GM23338 (cell line): ENCODE measurements around the gene PPP1R3E. TPM values are rescaled to one million over a fixed set of nuclear protein-coding genes. Genes with fewer than 3 reads are reported as not detected.

Experiments used
- ATAC-seq: fragments of 200-7000 bp; cut with Tn5 transposase; 3 replicates; pipeline ENCODE4 v1.9.1; 2020
- DNase-seq: peaks from one replicate; pipeline ENCODE4 v3.0.0-alpha.2; 2015; ENCODE audit warnings: low spot score
- H2AFZ ChIP-seq: fragments of 200-600 bp; sonication (generic); 2 replicates; pipeline ENCODE4 v1.8.0; 2016; ENCODE audit warnings: antibody characterized with exemption, mild to moderate bottlenecking, moderate library complexity
- H3F3A ChIP-seq: fragments of 200-600 bp; sonication (generic); replicated peaks from 2 replicates; pipeline ENCODE4 v1.8.0; 2017; ENCODE audit warnings: antibody characterized with exemption, mixed run types, low read depth
- H3K27ac ChIP-seq: fragments of 200-600 bp; sonication (generic); 2 replicates; pipeline ENCODE4 v1.6.1; 2016; ENCODE audit warnings: low read depth
- H3K27me3 ChIP-seq: fragments of 200-600 bp; sonication (generic); 2 replicates; pipeline ENCODE4 v1.8.0; 2016; ENCODE audit warnings: mild to moderate bottlenecking, mixed run types, moderate library complexity; ENCODE audit not compliant: insufficient read depth
- H3K36me3 ChIP-seq: fragments of 200-600 bp; sonication (generic); 2 replicates; pipeline ENCODE4 v1.8.0; 2016; ENCODE audit warnings: mild to moderate bottlenecking; ENCODE audit not compliant: insufficient read depth
- H3K4me1 ChIP-seq: fragments of 200-600 bp; sonication (generic); 2 replicates; pipeline ENCODE4 v1.8.0; 2016; ENCODE audit warnings: mild to moderate bottlenecking, moderate library complexity; ENCODE audit not compliant: insufficient read depth
- H3K4me2 ChIP-seq: fragments of 200-600 bp; sonication (generic); 2 replicates; pipeline ENCODE4 v1.7.1; 2017; ENCODE audit warnings: mixed run types
- H3K4me3 ChIP-seq: fragments of 200-600 bp; sonication (generic); 2 replicates; pipeline ENCODE4 v1.6.1; 2016; ENCODE audit warnings: mixed run types
- H3K79me2 ChIP-seq: fragments of 200-600 bp; sonication (generic); replicated peaks from 2 replicates; pipeline ENCODE4 v1.8.0; 2017; ENCODE audit warnings: mild to moderate bottlenecking; ENCODE audit not compliant: insufficient read depth
- H3K9me2 ChIP-seq: fragments of 200-600 bp; sonication (generic); 2 replicates; pipeline ENCODE4 v1.8.0; 2017; ENCODE audit not compliant: insufficient read depth
- H4K20me1 ChIP-seq: fragments of 200-600 bp; sonication (generic); replicated peaks from 2 replicates; pipeline ENCODE4 v1.8.0; 2017; ENCODE audit warnings: mild to moderate bottlenecking; ENCODE audit not compliant: insufficient read depth
- H3K27ac Mint-ChIP-seq: 2 replicates; pipeline ENCODE4 v1.8.0; 2020; ENCODE audit warnings: inconsistent platforms, mild to moderate bottlenecking, moderate library complexity, mixed read lengths
- H3K27me3 Mint-ChIP-seq: 3 replicates; pipeline ENCODE4 v1.8.0; 2022; ENCODE audit warnings: low read depth, mild to moderate bottlenecking, moderate library complexity, mixed read lengths, inconsistent platforms; ENCODE audit not compliant: insufficient read depth, poor library complexity
- H3K36me3 Mint-ChIP-seq: 3 replicates; pipeline ENCODE4 v1.8.0; 2021; ENCODE audit warnings: low read depth, mild to moderate bottlenecking, inconsistent platforms, moderate library complexity, mixed read lengths
- H3K4me1 Mint-ChIP-seq: 3 replicates; pipeline ENCODE4 v1.8.0; 2020; ENCODE audit warnings: mild to moderate bottlenecking, inconsistent platforms, mixed read lengths
- H3K4me3 Mint-ChIP-seq: 3 replicates; pipeline ENCODE4 v1.8.0; 2021; ENCODE audit warnings: moderate library complexity, mild to moderate bottlenecking, inconsistent platforms, mixed read lengths
- H3K9me3 Mint-ChIP-seq: 3 replicates; pipeline ENCODE4 v1.8.0; 2020; ENCODE audit warnings: moderate library complexity, mild to moderate bottlenecking, inconsistent platforms, mixed read lengths
- CREB1 ChIP-seq: fragments of 250-450 bp; sonication (Bioruptor Pico); IDR thresholded peaks from 2 replicates; pipeline ENCODE4 v1.5.0; 2020; ENCODE audit warnings: low read depth, mild to moderate bottlenecking, moderate library complexity
- CTCF ChIP-seq, 2 experiments: fragments of 200-600 bp in 1 of 2; sonication (generic) in 1 of 2; conservative IDR thresholded peaks; 2 replicates each; pipeline versions ENCODE4 v1.5.1 to v1.6.1; 2016 to 2017; ENCODE audit warnings: antibody characterized with exemption in 2 of 2, low read depth in 2 of 2, mild to moderate bottlenecking in 2 of 2, moderate library complexity in 1 of 2
- EZH2 ChIP-seq: fragments of 200-600 bp; sonication (generic); IDR thresholded peaks from one replicate; pipeline ENCODE4 v1.8.0; 2017; ENCODE audit warnings: antibody characterized with exemption, mild to moderate bottlenecking, low read depth; ENCODE audit not compliant: unreplicated experiment
- EZH2phosphoT487 ChIP-seq: fragments of 200-600 bp; sonication (generic); IDR thresholded peaks from one replicate; pipeline ENCODE4 v1.8.1; 2018; ENCODE audit warnings: antibody characterized with exemption; ENCODE audit not compliant: unreplicated experiment
- JUNB ChIP-seq: IDR thresholded peaks from one replicate; pipeline ENCODE4 v1.6.1; 2016; ENCODE audit warnings: antibody characterized with exemption; ENCODE audit not compliant: unreplicated experiment
- NANOG ChIP-seq: IDR thresholded peaks from 2 replicates; pipeline ENCODE4 v1.6.1; 2016; ENCODE audit warnings: antibody characterized with exemption, borderline replicate concordance
- POLR2AphosphoS5 ChIP-seq: IDR thresholded peaks from 2 replicates; pipeline ENCODE4 v1.6.1; 2016; ENCODE audit warnings: antibody characterized with exemption, low read depth
- STAT1 ChIP-seq: IDR thresholded peaks from one replicate; pipeline ENCODE4 v1.6.1; 2016; ENCODE audit warnings: antibody characterized with exemption; ENCODE audit not compliant: unreplicated experiment
- ZNF114 ChIP-seq: fragments of 250-450 bp; sonication (Bioruptor Pico); IDR thresholded peaks from 2 replicates; pipeline ENCODE4 v1.5.0; 2020; ENCODE audit warnings: mild to moderate bottlenecking, moderate library complexity
- ZNF331 ChIP-seq: fragments of 250-450 bp; sonication (Bioruptor Pico); IDR thresholded peaks from 2 replicates; pipeline ENCODE4 v1.5.0; 2020; ENCODE audit warnings: low read depth, mild to moderate bottlenecking, moderate library complexity
- polyA plus RNA-seq: library from polyadenylated mRNA; unstranded; fragments of >200 nt; fragmentation: Nextera tagmentation; extraction: Ambion mirVana; gene quantifications from 2 replicates; pipeline ENCODE4 v1.2.1, GENCODE V29; 2016
- total RNA-seq: library from RNA; depleted of rRNA; stranded (reverse); fragments of >200 nt; shearing (Covaris generic); gene quantifications from 2 replicates; pipeline ENCODE4 v1.2.3, GENCODE V29; 2014
- TF ChIP-seq, protein P1 (sequence below): fragments of 250-450 bp; sonication (Bioruptor Pico); IDR thresholded peaks from 2 replicates; pipeline ENCODE4 v1.5.0; 2020; ENCODE audit warnings: mild to moderate bottlenecking, moderate library complexity

Gene PPP1R3E
- total and polyA plus RNA-seq, 2 experiments from 2014 or later = 2.3 to 2.5 TPM

DNA sequence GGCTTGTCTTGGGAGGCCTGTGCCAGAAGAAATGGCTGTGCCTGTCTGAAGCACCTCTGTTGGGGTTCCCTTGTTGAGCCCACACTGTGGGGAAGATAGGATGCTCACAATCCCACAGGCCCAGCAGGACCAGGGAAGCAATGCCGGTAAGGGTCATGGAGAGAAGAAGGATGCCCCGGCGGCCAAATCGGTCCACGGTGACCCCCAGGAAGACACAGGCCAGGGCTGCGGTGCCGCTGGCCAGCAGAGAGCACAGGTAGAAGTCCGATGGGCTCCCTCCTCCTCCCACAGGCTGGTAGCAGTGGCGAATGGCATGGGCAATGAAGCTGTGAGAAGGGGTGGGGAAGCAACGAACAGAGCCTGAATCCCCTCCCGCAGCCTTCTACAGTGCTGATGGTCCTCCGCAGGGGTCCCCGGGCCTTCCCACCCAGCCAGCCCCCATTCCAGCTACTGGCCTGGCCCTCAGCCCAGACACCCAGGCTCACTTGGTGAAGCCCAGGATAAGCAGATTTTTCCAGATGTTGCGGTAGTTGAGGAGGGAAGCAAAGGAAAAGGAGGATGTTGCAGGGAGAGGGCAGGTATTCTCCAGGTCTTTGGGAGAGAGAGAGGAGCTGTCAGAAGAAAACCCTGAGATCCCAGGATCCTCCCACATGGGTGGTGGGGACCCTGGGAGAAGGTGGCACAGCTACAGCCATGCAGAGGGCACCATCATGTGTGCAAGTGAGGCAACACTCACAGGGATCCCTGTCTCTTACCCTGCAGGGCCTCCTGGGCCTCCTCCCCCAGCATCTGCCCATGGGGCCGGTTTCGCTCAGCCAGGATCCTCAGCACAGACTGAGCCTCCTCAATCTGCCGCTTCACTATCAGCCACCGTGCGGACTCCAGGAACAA is 45.0 kb upstream of the PPP1R3E start:
- H3K4me3 ChIP-seq = no peak overlapping the region
- no peaks in the 10 kb centered on the region; the same call in 2 of the 3 replicates for H3K9me3 Mint-ChIP-seq
- peaks cover 17% of the 10 kb centered on the region for H3K4me1 Mint-ChIP-seq
- no peak overlapping the region; the same call in 1 of the 2 replicates for H3K27ac Mint-ChIP-seq
- TF ChIP-seq, protein P1, sequence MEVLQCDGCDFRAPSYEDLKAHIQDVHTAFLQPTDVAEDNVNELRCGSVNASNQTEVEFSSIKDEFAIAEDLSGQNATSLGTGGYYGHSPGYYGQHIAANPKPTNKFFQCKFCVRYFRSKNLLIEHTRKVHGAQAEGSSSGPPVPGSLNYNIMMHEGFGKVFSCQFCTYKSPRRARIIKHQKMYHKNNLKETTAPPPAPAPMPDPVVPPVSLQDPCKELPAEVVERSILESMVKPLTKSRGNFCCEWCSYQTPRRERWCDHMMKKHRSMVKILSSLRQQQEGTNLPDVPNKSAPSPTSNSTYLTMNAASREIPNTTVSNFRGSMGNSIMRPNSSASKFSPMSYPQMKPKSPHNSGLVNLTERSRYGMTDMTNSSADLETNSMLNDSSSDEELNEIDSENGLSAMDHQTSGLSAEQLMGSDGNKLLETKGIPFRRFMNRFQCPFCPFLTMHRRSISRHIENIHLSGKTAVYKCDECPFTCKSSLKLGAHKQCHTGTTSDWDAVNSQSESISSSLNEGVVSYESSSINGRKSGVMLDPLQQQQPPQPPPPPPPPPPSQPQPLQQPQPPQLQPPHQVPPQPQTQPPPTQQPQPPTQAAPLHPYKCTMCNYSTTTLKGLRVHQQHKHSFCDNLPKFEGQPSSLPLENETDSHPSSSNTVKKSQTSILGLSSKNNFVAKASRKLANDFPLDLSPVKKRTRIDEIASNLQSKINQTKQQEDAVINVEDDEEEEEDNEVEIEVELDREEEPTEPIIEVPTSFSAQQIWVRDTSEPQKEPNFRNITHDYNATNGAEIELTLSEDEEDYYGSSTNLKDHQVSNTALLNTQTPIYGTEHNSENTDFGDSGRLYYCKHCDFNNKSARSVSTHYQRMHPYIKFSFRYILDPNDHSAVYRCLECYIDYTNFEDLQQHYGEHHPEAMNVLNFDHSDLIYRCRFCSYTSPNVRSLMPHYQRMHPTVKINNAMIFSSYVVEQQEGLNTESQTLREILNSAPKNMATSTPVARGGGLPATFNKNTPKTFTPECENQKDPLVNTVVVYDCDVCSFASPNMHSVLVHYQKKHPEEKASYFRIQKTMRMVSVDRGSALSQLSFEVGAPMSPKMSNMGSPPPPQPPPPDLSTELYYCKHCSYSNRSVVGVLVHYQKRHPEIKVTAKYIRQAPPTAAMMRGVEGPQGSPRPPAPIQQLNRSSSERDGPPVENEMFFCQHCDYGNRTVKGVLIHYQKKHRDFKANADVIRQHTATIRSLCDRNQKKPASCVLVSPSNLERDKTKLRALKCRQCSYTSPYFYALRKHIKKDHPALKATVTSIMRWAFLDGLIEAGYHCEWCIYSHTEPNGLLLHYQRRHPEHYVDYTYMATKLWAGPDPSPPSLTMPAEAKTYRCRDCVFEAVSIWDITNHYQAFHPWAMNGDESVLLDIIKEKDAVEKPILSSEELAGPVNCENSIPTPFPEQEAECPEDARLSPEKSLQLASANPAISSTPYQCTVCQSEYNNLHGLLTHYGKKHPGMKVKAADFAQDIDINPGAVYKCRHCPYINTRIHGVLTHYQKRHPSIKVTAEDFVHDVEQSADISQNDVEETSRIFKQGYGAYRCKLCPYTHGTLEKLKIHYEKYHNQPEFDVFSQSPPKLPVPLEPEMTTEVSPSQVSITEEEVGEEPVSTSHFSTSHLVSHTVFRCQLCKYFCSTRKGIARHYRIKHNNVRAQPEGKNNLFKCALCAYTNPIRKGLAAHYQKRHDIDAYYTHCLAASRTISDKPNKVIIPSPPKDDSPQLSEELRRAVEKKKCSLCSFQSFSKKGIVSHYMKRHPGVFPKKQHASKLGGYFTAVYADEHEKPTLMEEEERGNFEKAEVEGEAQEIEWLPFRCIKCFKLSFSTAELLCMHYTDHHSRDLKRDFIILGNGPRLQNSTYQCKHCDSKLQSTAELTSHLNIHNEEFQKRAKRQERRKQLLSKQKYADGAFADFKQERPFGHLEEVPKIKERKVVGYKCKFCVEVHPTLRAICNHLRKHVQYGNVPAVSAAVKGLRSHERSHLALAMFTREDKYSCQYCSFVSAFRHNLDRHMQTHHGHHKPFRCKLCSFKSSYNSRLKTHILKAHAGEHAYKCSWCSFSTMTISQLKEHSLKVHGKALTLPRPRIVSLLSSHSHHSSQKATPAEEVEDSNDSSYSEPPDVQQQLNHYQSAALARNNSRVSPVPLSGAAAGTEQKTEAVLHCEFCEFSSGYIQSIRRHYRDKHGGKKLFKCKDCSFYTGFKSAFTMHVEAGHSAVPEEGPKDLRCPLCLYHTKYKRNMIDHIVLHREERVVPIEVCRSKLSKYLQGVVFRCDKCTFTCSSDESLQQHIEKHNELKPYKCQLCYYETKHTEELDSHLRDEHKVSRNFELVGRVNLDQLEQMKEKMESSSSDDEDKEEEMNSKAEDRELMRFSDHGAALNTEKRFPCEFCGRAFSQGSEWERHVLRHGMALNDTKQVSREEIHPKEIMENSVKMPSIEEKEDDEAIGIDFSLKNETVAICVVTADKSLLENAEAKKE (CRISPR knock-in tag) = no peak
- TF ChIP-seq CREB1 (CRISPR knock-in tag) = no peak
- no peak for TF ChIP-seq POLR2AphosphoS5
- no peak for TF ChIP-seq CTCF (conservative IDR thresholded peaks at IDR 0.05; ENCODE audit: low read depth in 2 of 2)
- TF ChIP-seq EZH2 = no peak
- TF ChIP-seq NANOG = no peak
- no peak for TF ChIP-seq ZNF331 (CRISPR knock-in tag)
- TF ChIP-seq STAT1 = no peak
- TF ChIP-seq ZNF114 (CRISPR knock-in tag) = no peak
- no peak for TF ChIP-seq EZH2phosphoT487
- no peak for TF ChIP-seq JUNB
- H3K27me3 ChIP-seq = peaks cover 15% of the 10 kb centered on the region
- H3K36me3 Mint-ChIP-seq = peaks cover 9% of the 10 kb centered on the region
- no peak overlapping the region for H3K27ac ChIP-seq
- peaks cover 6% of the 10 kb centered on the region; the same call in 1 of the 2 replicates for H3F3A ChIP-seq
- ATAC-seq (no peak), DNase-seq (no peak)
- H3K4me2 ChIP-seq = no peak overlapping the region
- no peaks in the 10 kb centered on the region for H3K79me2 ChIP-seq
- H3K27me3 Mint-ChIP-seq = peaks cover 6% of the 10 kb centered on the region
- peaks cover 15% of the 10 kb centered on the region for H3K4me1 ChIP-seq
- H3K36me3 ChIP-seq = no peaks in the 10 kb centered on the region
- H2AFZ ChIP-seq = no peak overlapping the region
- H3K9me2 ChIP-seq = no peaks in the 10 kb centered on the region
- no peak overlapping the region for H3K4me3 Mint-ChIP-seq
- peaks cover 5% of the 10 kb centered on the region; the same call in 1 of the 2 replicates for H4K20me1 ChIP-seq
